GM21526 (cell line): ENCODE data around the gene ARV1.
"Not testable (repeated sequence)": the region's sequence is repeated elsewhere in the genome, so short reads cannot be mapped to it uniquely, and the experiment has no call there.

Experiments
- ATAC-seq: cut with Tn5 transposase; IDR thresholded peaks from one replicate; pipeline ENCODE4 v1.9.1; 2021; ENCODE audit warnings: moderate library complexity; ENCODE audit not compliant: unreplicated experiment, low FRiP score

ARV1 gene

DNA sequence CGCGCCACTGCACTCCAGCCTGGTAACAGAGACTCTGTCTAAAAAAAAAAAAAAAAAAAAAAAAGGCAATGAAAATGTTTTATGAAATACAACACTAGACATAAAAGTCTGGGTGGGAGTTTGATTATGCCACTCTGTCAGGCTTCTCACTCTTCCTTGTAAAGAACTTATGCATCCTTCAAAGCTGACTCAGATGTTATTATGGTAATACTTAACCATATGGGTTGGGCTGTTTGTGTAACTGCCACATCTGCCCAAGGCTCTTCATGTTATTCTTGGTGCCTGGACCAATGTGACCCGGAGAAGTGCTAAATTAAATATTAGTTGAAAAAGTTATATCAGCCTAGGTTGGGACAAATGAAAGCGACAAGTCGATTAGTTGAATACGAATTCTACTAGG lies 37.3 kb downstream of the ARV1 start:
- no peak for ATAC-seq

GRCh38 chr1:231016966-231017365 lies 38.1 kb downstream of the ARV1 start:
- no peak for ATAC-seq

DNA sequence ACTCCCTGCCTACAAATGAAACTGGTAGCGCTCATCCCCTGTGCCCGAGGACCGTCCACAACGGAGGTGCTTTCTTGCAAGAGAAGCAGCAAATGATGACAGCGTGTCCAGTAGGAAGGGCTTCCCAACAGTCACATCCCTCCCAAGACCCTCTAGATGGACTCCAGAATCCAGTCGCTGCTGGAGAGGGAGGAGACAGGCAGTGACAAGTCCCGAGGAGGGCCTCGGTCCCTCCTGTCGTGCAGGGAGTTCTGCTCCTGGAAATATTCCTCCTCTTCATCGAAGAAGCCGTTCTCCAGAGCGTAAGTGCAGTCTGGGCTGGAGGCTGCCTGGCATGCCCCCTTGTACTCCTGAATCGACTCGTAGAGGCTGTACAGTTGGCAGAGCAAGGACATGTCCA lies 40.8 kb downstream of the ARV1 start:
- no peak for ATAC-seq

GRCh38 chr1:231020139-231020601 lies 41.3 kb downstream of the ARV1 start:
- ATAC-seq: no peak

- no peak for ATAC-seq
Measured at GRCh38 chr1:231020816-231021215, 41.9 kb downstream of the ARV1 start.

DNA sequence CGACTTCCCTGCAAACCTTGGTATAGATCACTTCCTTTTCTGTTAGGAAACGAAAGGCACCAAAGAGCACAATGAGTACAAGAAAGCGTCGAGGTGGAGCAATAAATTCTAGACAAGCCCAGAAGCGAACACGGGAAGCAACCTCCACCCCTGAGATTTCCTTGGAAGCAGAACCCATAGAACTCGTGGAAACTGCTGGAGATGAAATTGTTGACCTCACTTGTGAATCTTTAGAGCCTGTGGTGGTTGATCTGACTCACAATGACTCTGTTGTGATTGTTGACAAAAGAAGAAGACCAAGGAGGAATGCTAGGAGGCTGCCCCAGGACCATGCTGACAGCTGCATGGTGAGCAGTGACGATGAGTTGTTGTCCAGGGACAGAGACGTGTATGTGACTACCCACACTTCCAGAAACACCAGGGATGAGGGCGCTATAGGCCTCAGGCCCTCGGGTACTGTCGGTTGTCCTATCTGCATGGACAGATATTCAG lies 42.7 kb downstream of the ARV1 start:
- ATAC-seq: no peak

DNA sequence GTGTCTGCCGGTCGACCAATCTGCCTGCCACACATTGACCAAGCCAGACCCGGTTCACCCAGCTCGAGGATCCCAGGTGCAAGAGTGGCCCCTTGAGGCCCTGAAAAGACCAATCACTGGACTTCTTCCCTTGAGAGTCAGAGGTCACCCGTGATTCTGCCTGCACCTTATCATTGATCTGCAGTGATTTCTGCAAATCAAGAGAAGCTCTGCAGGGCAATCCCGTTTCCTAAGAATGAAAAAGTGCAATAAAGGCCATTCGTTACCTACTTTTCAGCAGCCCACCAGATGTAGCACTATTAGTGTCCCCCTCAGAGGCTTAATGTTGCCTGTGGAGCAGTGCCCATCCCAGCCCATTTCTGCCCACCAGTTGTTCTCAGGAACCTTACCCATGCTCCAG lies 43.6 kb downstream of the ARV1 start:
- not testable (repeated sequence) for ATAC-seq

GRCh38 chr1:231023150-231023549 lies 44.3 kb downstream of the ARV1 start:
- no peak for ATAC-seq

- ATAC-seq: no peak
Measured at GRCh38 chr1:231026576-231026975, 47.7 kb downstream of the ARV1 start.

DNA sequence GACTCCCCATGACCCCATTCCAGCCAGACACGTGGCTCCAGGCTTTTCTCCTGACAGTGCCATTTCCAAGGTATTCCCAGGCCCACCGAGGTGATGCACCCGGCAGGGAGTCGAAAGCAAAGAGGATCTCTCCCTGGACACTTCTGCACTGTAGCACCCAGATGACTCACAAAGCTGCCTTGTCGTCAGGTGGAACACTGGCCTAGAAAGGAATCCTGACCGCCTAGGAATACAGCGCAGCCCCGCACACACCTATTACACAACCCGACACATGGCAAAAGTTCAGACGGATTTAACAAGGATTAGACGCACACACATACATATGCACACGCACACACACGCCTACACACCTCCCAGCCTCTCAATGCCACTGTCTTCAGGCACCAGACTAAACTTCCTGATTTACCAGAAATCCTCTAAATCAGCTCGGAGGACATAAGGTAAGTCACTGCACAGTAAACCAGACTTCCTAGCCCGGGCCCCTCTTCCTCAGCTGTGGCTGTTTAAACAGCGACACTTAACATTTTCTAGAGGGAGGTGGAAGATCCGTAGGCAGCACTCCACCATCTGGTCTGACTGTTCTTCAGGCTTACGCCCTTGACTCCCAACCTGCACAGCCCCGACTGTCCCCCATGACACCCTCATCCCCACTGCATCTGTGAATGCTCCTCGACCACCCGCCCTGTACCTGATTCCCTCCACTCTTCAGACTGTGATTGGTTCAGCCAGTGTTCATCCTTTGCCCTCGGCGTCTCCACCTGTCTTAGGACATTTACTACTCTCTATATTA lies 48.4 kb downstream of the ARV1 start:
- ATAC-seq: no peak

DNA sequence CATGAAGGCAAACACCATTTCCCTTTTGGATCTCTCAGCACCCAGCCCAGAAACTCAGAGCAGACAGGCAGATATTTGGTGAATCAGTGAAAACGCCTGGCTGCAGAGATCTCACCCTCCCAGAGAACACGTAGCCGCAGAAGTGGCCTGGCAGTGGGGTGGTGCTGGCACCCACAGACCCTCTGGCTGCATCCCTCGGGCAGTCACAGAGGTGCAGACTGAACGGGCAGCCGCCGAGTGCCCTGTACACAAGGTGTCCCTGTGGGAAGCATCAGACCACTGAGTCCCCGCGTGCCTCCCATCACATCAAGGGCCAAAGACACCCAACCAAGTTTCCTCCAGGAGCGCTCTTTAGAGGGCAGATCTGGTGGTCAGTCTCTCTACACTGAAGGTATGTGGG lies 49.1 kb downstream of the ARV1 start:
- ATAC-seq: no peak

DNA sequence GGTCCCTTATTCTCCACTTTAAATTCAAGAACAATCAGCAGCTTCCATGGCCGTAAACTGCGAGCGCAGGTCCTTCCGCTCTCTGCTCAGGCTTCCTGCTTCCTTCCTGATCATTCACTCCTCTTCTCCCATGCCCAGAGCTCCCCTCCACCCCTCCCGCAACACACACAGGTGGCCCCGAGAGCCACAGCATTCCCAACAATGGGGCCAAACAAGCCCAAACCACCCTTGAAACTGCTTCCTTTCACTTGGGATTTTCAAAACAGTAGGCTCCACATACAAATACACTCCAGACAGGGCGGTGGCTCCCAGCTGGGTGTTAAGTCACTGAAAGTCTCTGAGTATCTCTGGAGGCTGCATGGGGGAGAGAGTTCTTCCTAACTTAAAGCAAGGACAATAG lies 49.8 kb downstream of the ARV1 start:
- ATAC-seq: no peak

GRCh38 chr1:231029247-231029646 lies 50.4 kb downstream of the ARV1 start:
- ATAC-seq: not testable (repeated sequence)

GRCh38 chr1:231029841-231030240 lies 50.9 kb downstream of the ARV1 start:
- no peak for ATAC-seq

- no peak for ATAC-seq
Measured at GRCh38 chr1:231032963-231033362, 54.1 kb downstream of the ARV1 start.

GRCh38 chr1:231035799-231036198 lies 56.9 kb downstream of the ARV1 start:
- no peak for ATAC-seq

- no peak for ATAC-seq
Measured at GRCh38 chr1:231036416-231036815, 57.5 kb downstream of the ARV1 start.

DNA sequence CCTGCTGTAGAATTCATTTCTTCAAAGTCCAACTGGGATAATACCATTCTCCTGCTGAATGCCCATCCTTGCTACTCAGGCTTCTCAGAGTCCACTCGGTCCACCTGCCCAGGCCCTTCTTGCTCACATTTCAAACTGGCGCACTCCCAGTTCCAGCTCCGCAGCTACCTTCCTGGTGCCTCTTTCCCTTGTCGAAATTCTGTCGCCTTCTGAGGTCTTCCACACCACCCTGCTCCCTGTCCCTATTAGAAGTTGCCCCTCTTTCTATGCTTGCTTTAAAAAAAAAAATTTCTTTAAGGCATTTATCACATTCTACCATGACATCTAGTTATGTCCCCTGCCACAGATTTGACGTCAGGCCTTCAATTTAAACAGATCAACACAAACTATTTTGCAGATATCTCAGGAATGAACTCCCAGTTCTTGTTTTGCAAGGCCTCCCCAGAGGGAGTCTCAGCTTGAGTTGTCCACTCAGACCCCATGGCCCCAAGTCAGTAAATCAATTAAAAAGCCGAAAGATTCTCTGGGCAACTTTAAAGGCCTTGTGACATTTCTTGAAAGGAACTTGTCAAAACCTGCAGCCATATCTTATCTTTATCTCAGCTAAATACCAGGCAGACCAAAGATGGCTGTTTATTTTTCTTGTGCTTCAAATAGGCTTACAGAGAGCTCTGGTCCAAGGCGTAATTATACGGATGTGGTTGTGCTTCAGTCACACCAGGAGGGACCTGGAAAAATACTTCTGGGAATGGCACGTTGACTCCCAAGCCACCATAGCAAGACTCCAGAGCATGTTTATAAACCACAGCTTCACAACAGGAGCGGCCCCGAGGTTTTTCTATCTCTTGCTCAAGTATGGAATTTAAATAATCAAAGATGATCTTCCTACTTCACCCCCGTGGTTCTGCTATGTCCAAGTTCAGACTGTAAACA lies 59.0 kb downstream of the ARV1 start:
- ATAC-seq: no peak

- peak; percentile 37 for ATAC-seq
Measured at GRCh38 chr1:231039161-231040018, 60.5 kb downstream of the ARV1 start.

GRCh38 chr1:231040019-231040799 lies 61.3 kb downstream of the ARV1 start, which contains the start of gene FAM89A:
FAM89A (minus strand) TSS chr1:231040254; CDS start chr1:231040211, 43 bp downstream.
- ATAC-seq: peak; percentile 64
